ENCODE data around the gene NFYC.
A peak's percentile ranks its signal among the peaks of the same experiment; 100 is the strongest.
"Not testable (repeated sequence)": the region's sequence is repeated elsewhere in the genome, so short reads cannot be mapped to it uniquely, and the experiment has no call there.

The NFYC gene

GRCh38 chr1:40665335-40666171 is 26.0 kb upstream of the NFYC start, which contains the start of gene RIMS3:
TSS of gene RIMS3 (minus strand) at chr1:40665682. CDS start at chr1:40641925, 23,757 bp downstream.
- DNase-seq = peak; percentile 74

- DNase-seq = peak; percentile 79
These were observed 22.6 kb upstream of the NFYC start for GRCh38 chr1:40668769-40669525.

- DNase-seq = no peak
These were observed 18.1 kb upstream of the NFYC start for GRCh38 chr1:40673452-40673851.

- DNase-seq = no peak
These were observed 15.0 kb upstream of the NFYC start for GRCh38 chr1:40676501-40676900.

GRCh38 chr1:40679165-40679953 is 12.1 kb upstream of the NFYC start:
- no peak for DNase-seq

- no peak for DNase-seq
These were observed 6.8 kb upstream of the NFYC start for GRCh38 chr1:40684669-40685068.

GRCh38 chr1:40687059-40687458 is 4.4 kb upstream of the NFYC start:
- DNase-seq = no peak

GRCh38 chr1:40687661-40688060 is 3.8 kb upstream of the NFYC start:
- DNase-seq = no peak

- DNase-seq = no peak
These were observed 1.8 kb upstream of the NFYC start for GRCh38 chr1:40689737-40690136.

- no peak for DNase-seq
These were observed 550 bp upstream of the NFYC start for GRCh38 chr1:40690771-40691537.

- no peak for DNase-seq
These were observed 958 bp downstream of the NFYC start for GRCh38 chr1:40692429-40692895.

GRCh38 chr1:40693425-40693824 is 1.9 kb downstream of the NFYC start:
- DNase-seq = no peak

- DNase-seq = no peak
These were observed 2.9 kb downstream of the NFYC start for GRCh38 chr1:40694353-40694874.

GRCh38 chr1:40696294-40696693 is 4.8 kb downstream of the NFYC start:
- no peak for DNase-seq

- no peak for DNase-seq
These were observed 5.9 kb downstream of the NFYC start for GRCh38 chr1:40697436-40697835.

GRCh38 chr1:40699787-40700186 is 8.3 kb downstream of the NFYC start:
- DNase-seq = no peak

- DNase-seq = no peak
These were observed 10.2 kb downstream of the NFYC start for GRCh38 chr1:40701684-40702083.

- DNase-seq = not testable (repeated sequence)
These were observed 11.3 kb downstream of the NFYC start for GRCh38 chr1:40702810-40703209.

GRCh38 chr1:40703316-40703715 is 11.8 kb downstream of the NFYC start:
- no peak for DNase-seq

- DNase-seq = peak; percentile 23
These were observed 13.6 kb downstream of the NFYC start for GRCh38 chr1:40704817-40705733.

GRCh38 chr1:40706626-40707025 is 15.1 kb downstream of the NFYC start:
- no peak for DNase-seq
